HUES6 (cell line): ENCODE measurements around the gene SLC12A8.

ENCODE experiments used
- H3K27ac ChIP-seq: 2 replicates; pipeline ENCODE4 v1.7.0; 2013; ENCODE audit warnings: low read depth, mild to moderate bottlenecking, low read length, inconsistent platforms
- H3K27me3 ChIP-seq: 2 replicates; pipeline ENCODE4 v1.6.1; 2013; ENCODE audit warnings: low read length; ENCODE audit not compliant: control insufficient read depth, insufficient read depth
- H3K36me3 ChIP-seq: 2 replicates; pipeline ENCODE4 v1.6.1; 2013; ENCODE audit warnings: low read length; ENCODE audit not compliant: control insufficient read depth, insufficient read depth
- H3K4me1 ChIP-seq: 2 replicates; pipeline ENCODE4 v1.6.1; 2013; ENCODE audit warnings: low read length; ENCODE audit not compliant: control insufficient read depth, insufficient read depth
- H3K4me3 ChIP-seq: 2 replicates; pipeline ENCODE4 v1.5.1; 2013; ENCODE audit warnings: low read depth, low read length
- H3K9ac ChIP-seq: one replicate; pipeline ENCODE4 v1.6.1; 2013; ENCODE audit warnings: mild to moderate bottlenecking, low read length
- H3K9me3 ChIP-seq: 2 replicates; pipeline ENCODE4 v1.6.1; 2013; ENCODE audit warnings: low read depth, low read length; ENCODE audit not compliant: control insufficient read depth, insufficient read depth

SLC12A8 gene

DNA sequence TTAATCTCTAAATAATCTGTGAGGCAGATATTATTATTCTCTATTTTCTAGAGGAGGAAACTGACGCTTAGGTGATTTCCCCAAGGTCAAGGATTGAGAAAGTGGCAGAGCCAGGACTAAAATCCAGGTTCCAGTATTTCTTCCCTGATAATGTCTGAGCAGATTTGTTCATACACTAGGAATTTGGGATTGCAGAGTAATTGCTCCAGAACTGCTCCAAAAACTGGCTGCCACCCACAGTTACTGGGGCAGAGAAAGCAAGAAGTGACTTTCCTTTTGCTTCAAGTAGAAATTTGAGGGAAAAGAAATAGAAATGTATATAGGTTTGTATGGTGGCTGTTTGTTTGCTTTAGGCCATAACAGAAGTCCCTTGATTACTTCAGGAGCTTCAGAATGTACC is 60.6 kb downstream of the SLC12A8 start:
- Histone ChIP-seq H3K9ac (no peak overlapping the region), H3K4me3 (no peak overlapping the region)

GRCh38 chr3:125151442-125151817 is 61.1 kb downstream of the SLC12A8 start:
- Histone ChIP-seq H3K27me3 (no peaks in the 10 kb centered on the region), H3K36me3 (no peaks in the 10 kb centered on the region), H3K27ac (no peak overlapping the region), H3K9me3 (no peaks in the 10 kb centered on the region), H3K4me1 (peaks cover 30% of the 10 kb centered on the region), H3K4me3 (no peak overlapping the region), H3K9ac (no peak overlapping the region)

More for the DNA sequence above, 60.6 kb downstream of the SLC12A8 start:
- no peaks in the 10 kb centered on the region for H3K27me3 ChIP-seq
- H3K9me3 ChIP-seq, result no peaks in the 10 kb centered on the region
- peaks cover 29% of the 10 kb centered on the region for H3K4me1 ChIP-seq
- no peak overlapping the region for H3K27ac ChIP-seq
- no peaks in the 10 kb centered on the region for H3K36me3 ChIP-seq

- Histone ChIP-seq H3K27ac (no peak overlapping the region), H3K9ac (no peak overlapping the region), H3K36me3 (no peaks in the 10 kb centered on the region), H3K4me3 (no peak overlapping the region), H3K9me3 (no peaks in the 10 kb centered on the region), H3K27me3 (no peaks in the 10 kb centered on the region), H3K4me1 (peaks cover 23% of the 10 kb centered on the region)
Observed at GRCh38 chr3:125150525-125151441, 61.8 kb downstream of the SLC12A8 start.

DNA sequence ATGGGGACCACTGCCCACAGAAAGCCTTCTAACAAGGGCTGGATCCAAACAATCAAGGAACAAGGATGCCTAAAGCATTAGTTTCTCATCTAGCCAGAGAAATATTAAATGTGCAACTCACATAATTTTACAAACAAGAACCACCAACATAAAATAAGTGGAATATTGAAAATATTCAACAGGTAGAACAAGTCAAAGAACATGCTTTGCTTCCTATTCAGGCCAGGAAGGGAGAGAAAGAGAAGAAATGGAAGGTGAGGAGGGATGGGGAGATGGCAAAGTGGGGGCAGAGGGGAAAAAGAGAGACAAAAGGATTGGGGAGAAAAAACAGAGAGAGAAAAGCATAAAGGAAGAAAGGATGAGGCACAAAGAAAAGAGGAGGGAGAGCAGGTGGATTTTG is 63.1 kb downstream of the SLC12A8 start:
- Histone ChIP-seq H3K27ac (no peak overlapping the region), H3K9ac (no peak overlapping the region), H3K9me3 (no peaks in the 10 kb centered on the region), H3K4me1 (peaks cover 25% of the 10 kb centered on the region), H3K36me3 (no peaks in the 10 kb centered on the region), H3K4me3 (no peak overlapping the region), H3K27me3 (no peaks in the 10 kb centered on the region)

- H3K9ac ChIP-seq, result no peak overlapping the region
- H3K27ac ChIP-seq, result no peak overlapping the region
- no peaks in the 10 kb centered on the region for H3K9me3 ChIP-seq
Observed at GRCh38 chr3:125148836-125149235, 63.7 kb downstream of the SLC12A8 start.

DNA sequence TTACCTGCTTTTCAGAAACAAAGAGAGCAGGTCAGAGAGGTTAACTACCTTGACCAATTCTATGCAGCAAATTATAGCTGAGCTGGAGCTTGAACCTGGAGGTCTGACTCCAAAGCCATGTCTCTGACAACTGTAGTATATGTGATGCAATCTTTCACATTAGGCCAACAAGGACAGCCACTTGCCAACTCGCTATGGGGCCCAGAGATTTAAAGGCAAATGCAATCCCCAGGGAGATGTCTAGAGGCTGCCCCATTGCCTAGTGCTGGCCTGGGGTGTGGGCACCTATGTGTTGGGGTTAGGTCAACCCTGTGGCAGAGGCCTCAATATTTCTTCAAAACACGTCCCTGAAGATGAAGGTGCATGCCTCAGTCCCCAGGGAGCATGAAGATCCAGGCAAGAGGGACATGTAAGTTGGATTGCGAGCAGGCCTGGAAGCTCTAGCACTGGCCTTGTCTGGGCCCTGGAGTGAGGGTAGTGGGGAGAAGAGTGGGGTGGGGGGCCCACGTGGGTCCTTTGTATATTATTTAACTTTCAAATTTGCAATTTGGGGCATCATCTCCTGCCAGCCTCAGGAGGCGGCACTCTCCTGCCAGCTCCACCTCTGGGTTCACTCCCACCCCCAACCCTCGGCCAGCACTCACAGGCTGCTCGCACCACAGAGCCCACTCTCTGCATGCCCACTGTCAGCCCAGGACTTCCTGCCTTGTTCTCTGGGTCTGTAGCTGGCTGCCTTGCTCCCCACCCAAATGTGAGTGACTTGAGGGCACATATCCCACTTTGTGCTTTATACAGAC is 64.3 kb downstream of the SLC12A8 start:
- no peaks in the 10 kb centered on the region for H3K9me3 ChIP-seq
- no peaks in the 10 kb centered on the region for H3K27me3 ChIP-seq
- H3K4me3 ChIP-seq, result no peak overlapping the region
- H3K9ac ChIP-seq, result no peak overlapping the region
- H3K36me3 ChIP-seq, result no peaks in the 10 kb centered on the region
- H3K4me1 ChIP-seq, result peaks cover 36% of the 10 kb centered on the region
- no peak overlapping the region for H3K27ac ChIP-seq

More at GRCh38 chr3:125148836-125149235, 63.7 kb downstream of the SLC12A8 start:
- Histone ChIP-seq H3K36me3 (no peaks in the 10 kb centered on the region), H3K4me1 (peaks cover 31% of the 10 kb centered on the region), H3K27me3 (no peaks in the 10 kb centered on the region), H3K4me3 (no peak overlapping the region)

DNA sequence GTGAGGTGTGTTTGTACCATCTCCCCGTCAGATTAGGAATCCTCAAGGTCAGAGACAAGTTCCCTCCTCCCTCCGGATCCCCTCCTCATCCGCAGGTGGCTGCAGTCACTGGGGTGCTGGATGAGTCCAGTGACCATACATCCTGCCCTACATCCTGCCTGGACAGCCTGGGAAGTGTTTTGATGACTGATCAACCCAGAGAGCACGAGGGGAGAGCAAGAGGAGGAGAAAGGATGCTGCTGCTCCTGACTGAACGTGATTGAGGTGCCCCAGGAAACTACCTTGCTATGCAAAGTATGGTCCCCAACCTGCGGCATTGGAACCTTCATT is 65.1 kb downstream of the SLC12A8 start:
- Histone ChIP-seq H3K4me1 (peaks cover 40% of the 10 kb centered on the region), H3K4me3 (no peak overlapping the region), H3K36me3 (no peaks in the 10 kb centered on the region), H3K9me3 (no peaks in the 10 kb centered on the region), H3K9ac (no peak overlapping the region), H3K27me3 (no peaks in the 10 kb centered on the region; the same call in 1 of the 2 replicates), H3K27ac (no peak overlapping the region)

DNA sequence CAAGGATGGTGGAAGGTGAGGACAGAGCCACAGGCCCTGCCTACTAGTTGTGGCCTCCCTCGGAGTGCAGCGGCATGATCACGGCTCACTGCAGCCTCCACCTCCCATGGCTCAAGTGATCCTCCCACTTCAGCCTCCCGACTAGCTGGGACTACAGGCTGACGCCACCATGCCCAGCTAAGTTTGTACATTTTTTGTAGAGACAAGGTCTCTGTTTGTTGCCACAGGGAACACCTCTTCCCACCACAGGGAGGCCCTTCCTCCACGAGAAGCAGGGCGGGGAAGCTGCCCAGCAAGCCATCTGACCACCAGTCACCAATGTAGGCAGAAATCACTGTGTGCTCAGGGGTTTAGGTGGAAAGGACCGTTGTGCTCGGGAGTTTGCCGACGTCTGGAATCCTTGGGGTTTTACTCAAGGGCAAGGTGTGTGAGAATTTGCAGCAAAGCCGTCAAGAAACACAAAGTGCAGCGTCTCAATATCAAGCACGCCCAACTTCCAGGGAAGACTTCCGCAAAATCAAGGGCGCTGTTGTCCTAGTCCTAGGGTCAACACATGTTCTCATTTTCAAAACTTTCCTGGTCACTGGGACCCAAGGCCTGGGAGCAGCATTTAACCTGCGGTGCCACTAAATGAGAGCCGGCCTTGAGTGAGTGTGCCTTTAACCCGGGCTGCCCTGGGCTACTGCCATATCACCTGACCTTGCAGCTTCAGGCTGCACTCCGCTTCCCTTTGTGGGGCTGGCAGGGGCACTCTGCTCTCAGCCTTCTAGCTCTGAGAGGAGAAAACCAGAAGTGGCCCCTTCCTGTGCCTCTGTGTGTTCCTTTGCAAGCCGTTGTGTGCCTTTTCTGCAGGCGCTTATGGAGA is 65.7 kb downstream of the SLC12A8 start:
- Histone ChIP-seq H3K36me3 (no peaks in the 10 kb centered on the region), H3K4me1 (peaks cover 46% of the 10 kb centered on the region), H3K9ac (no peak overlapping the region), H3K9me3 (no peaks in the 10 kb centered on the region), H3K27ac (no peak overlapping the region), H3K4me3 (no peak overlapping the region), H3K27me3 (peaks cover 6% of the 10 kb centered on the region; the same call in 1 of the 2 replicates)

GRCh38 chr3:125145751-125146475 is 66.6 kb downstream of the SLC12A8 start:
- Histone ChIP-seq H3K27ac (no peak overlapping the region), H3K9ac (no peak overlapping the region), H3K27me3 (peaks cover 10% of the 10 kb centered on the region; the same call in 1 of the 2 replicates), H3K4me3 (no peak overlapping the region), H3K4me1 (peaks cover 46% of the 10 kb centered on the region), H3K9me3 (no peaks in the 10 kb centered on the region), H3K36me3 (no peaks in the 10 kb centered on the region)

DNA sequence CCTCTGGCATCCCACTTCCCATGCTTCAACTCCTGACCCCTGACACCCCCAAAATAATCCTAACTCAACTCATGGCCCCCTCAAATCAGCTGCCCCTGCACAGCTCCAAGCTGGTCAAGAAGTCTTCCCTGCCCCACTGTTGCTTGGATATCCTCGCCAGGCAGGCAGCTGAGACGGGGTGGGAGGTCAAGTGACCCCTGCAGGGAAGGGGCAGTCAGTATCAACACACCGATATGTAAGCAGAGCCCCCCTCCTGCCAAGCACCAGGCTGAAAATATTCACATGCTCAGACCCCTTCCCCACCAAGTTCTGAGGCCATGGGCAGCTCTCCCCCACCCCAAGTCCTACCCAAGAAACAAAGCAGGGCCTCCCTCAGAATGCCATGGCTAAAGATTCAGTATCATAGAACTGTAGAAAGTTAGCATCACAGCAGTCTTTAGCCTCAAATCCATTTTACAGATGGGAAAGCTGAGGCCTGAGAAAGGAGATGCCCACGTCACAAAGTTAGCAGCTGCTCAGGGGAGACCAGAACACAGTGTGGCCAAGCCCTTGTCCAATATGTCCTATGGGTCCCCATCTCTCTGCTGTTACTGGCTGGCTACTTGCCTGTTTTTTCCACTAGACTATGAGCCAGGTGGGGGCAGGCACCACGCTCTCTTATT is 67.8 kb downstream of the SLC12A8 start:
- peaks cover 46% of the 10 kb centered on the region for H3K4me1 ChIP-seq
- no peak overlapping the region for H3K27ac ChIP-seq
- no peaks in the 10 kb centered on the region for H3K36me3 ChIP-seq

More for the DNA sequence above, 67.8 kb downstream of the SLC12A8 start:
- H3K9ac ChIP-seq, result no peak overlapping the region
- no peak overlapping the region for H3K4me3 ChIP-seq
- H3K9me3 ChIP-seq, result no peaks in the 10 kb centered on the region
- peaks cover 10% of the 10 kb centered on the region; the same call in 1 of the 2 replicates for H3K27me3 ChIP-seq
